NCI-H510A (cell line): ENCODE data around the gene CTNNBIP1.

Source experiments
- DNase-seq: peaks from one replicate; lab custom pipeline; 2025; lab: John Stamatoyannopoulos, UW

Gene CTNNBIP1

GRCh38 chr1:9904596-9904995 is 5.5 kb downstream of the CTNNBIP1 start:
- DNase-seq = no peak

- DNase-seq = no peak
Measured at GRCh38 chr1:9903801-9904527, 6.1 kb downstream of the CTNNBIP1 start.

GRCh38 chr1:9902060-9902452 is 8.0 kb downstream of the CTNNBIP1 start:
- no peak for DNase-seq

- DNase-seq = peak; percentile 88
Measured at GRCh38 chr1:9901148-9902059, 8.7 kb downstream of the CTNNBIP1 start.

GRCh38 chr1:9900142-9901043 is 9.7 kb downstream of the CTNNBIP1 start:
- peak; percentile 100 for DNase-seq

- DNase-seq = no peak
Measured at GRCh38 chr1:9894115-9894514, 16.0 kb downstream of the CTNNBIP1 start.

GRCh38 chr1:9892563-9893528 is 17.2 kb downstream of the CTNNBIP1 start:
- DNase-seq = no peak

- no peak for DNase-seq
Measured at GRCh38 chr1:9891207-9891606, 18.9 kb downstream of the CTNNBIP1 start.

GRCh38 chr1:9890224-9890731 is 19.8 kb downstream of the CTNNBIP1 start:
- DNase-seq = peak; percentile 66

GRCh38 chr1:9889411-9889810 is 20.7 kb downstream of the CTNNBIP1 start:
- no peak for DNase-seq

- no peak for DNase-seq
Measured at GRCh38 chr1:9888886-9889285, 21.2 kb downstream of the CTNNBIP1 start.

GRCh38 chr1:9887070-9887469 is 23.0 kb downstream of the CTNNBIP1 start:
- no peak for DNase-seq

GRCh38 chr1:9886092-9886742 is 23.9 kb downstream of the CTNNBIP1 start:
- DNase-seq = no peak

GRCh38 chr1:9884805-9885204 is 25.3 kb downstream of the CTNNBIP1 start:
- no peak for DNase-seq

- no peak for DNase-seq
Measured at GRCh38 chr1:9883585-9884449, 26.3 kb downstream of the CTNNBIP1 start.

GRCh38 chr1:9882945-9883303 is 27.1 kb downstream of the CTNNBIP1 start:
- no peak for DNase-seq

GRCh38 chr1:9882296-9882944 is 27.6 kb downstream of the CTNNBIP1 start:
- no peak for DNase-seq

- DNase-seq = no peak
Measured at GRCh38 chr1:9881838-9882249, 28.2 kb downstream of the CTNNBIP1 start.

- no peak for DNase-seq
Measured at GRCh38 chr1:9878404-9878803, 31.7 kb downstream of the CTNNBIP1 start.
